OCI-M2 (cell line): ENCODE data around the gene ECT2.
"Not testable (repeated sequence)": the region's sequence is repeated elsewhere in the genome, so short reads cannot be mapped to it uniquely, and the experiment has no call there.

Experiments used
- DNase-seq: peaks from one replicate; lab custom pipeline; 2025; ENCODE audit not compliant: unreplicated experiment; lab: John Stamatoyannopoulos, UW

Gene ECT2

GRCh38 chr3:172804323-172804722 lies 53.8 kb downstream of the ECT2 start:
- no peak for DNase-seq

- DNase-seq: no peak
Observed at GRCh38 chr3:172808969-172809546, 58.5 kb downstream of the ECT2 start.

GRCh38 chr3:172811099-172811498 lies 60.6 kb downstream of the ECT2 start:
- no peak for DNase-seq

- no peak for DNase-seq
Observed at GRCh38 chr3:172813462-172813861, 62.9 kb downstream of the ECT2 start.

- no peak for DNase-seq
Observed at GRCh38 chr3:172814738-172815137, 64.2 kb downstream of the ECT2 start.

GRCh38 chr3:172815857-172816256 lies 65.3 kb downstream of the ECT2 start:
- DNase-seq: no peak

- DNase-seq: no peak
Observed at GRCh38 chr3:172816281-172816680, 65.8 kb downstream of the ECT2 start.

GRCh38 chr3:172816968-172817367 lies 66.4 kb downstream of the ECT2 start:
- no peak for DNase-seq

GRCh38 chr3:172820492-172820891 lies 70.0 kb downstream of the ECT2 start:
- no peak for DNase-seq

- DNase-seq: no peak
Observed at GRCh38 chr3:172824229-172824628, 73.7 kb downstream of the ECT2 start.

GRCh38 chr3:172827231-172827630 lies 76.7 kb downstream of the ECT2 start:
- DNase-seq: not testable (repeated sequence)

- no peak for DNase-seq
Observed at GRCh38 chr3:172832983-172833382, 82.5 kb downstream of the ECT2 start.

GRCh38 chr3:172836390-172836997 lies 86.0 kb downstream of the ECT2 start:
- no peak for DNase-seq

- DNase-seq: no peak
Observed at GRCh38 chr3:172839679-172840078, 89.2 kb downstream of the ECT2 start.

- DNase-seq: no peak
Observed at GRCh38 chr3:172840463-172840862, 89.9 kb downstream of the ECT2 start.

- no peak for DNase-seq
Observed at GRCh38 chr3:172840913-172841312, 90.4 kb downstream of the ECT2 start.

- no peak for DNase-seq
Observed at GRCh38 chr3:172844428-172844827, 93.9 kb downstream of the ECT2 start.

- DNase-seq: no peak
Observed at GRCh38 chr3:172846103-172846561, 95.6 kb downstream of the ECT2 start.

- DNase-seq: no peak
Observed at GRCh38 chr3:172846706-172847105, 96.2 kb downstream of the ECT2 start.

- no peak for DNase-seq
Observed at GRCh38 chr3:172847292-172847691, 96.8 kb downstream of the ECT2 start.

- DNase-seq: no peak
Observed at GRCh38 chr3:172848910-172849309, 98.4 kb downstream of the ECT2 start.

GRCh38 chr3:172853005-172853404 lies 102.5 kb downstream of the ECT2 start:
- DNase-seq: no peak
